ENCODE data around the gene SMOC1.

The SMOC1 gene

DNA sequence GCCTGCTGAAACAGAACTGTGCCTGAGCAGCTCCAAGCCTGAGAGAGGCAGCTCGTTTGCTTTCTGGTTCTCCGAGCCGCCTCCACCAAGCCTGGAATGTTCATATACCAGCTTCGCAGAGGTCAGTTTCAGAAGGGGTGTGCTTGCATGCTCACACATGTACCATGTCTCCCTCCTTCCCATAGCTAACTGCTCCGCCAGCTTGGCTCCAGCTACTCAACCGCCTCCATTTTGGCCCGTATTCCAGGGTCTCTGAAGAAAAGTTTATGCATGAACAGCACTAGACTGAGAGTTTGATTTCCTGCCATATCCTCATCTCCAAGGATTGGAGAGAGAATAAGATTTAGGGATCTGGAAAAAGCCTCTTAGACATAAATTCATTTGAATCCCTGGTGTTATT lies 103.7 kb downstream of the SMOC1 start:
- no peak for DNase-seq (ENCODE audit: low spot score)

DNA sequence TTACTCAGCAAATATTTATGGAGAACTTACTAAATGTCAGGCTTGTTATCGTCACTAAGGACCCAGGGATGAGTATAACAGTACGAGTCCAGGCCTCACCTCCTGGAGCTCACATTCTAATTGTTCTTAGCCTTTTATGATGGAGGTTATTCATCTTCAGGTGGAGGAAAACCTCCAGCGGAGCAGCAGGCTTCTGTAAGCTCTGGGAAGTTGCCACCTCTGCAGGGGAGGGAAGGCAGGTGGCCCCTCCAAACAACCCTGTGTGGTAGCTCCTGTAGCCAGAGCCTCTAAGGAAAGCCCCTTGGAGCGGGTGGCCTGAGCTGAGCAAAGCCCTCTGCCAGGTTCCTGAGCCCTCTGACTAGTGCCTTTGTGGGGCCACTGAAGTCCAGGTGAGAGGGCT lies 104.1 kb downstream of the SMOC1 start:
- DNase-seq (ENCODE audit: low spot score): no peak

DNA sequence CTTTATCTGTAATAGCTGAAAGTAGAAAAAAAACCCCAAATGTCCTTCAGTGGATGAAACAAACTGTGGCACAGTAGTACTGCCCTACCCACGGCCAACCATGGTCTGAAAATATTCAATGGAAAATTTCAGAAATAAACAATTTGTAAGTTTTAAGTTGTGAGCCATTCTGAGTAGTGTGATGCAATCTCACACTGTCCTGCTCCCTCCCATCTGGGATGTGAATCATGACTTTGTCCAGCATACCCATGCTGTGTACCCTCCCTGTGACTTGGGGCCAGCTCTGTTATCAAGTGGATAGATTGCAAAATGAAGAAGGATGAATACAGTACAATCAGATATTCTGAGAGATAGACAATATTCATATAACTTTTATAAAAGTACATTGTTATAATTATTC lies 106.2 kb downstream of the SMOC1 start:
- DNase-seq (ENCODE audit: low spot score): no peak

DNA sequence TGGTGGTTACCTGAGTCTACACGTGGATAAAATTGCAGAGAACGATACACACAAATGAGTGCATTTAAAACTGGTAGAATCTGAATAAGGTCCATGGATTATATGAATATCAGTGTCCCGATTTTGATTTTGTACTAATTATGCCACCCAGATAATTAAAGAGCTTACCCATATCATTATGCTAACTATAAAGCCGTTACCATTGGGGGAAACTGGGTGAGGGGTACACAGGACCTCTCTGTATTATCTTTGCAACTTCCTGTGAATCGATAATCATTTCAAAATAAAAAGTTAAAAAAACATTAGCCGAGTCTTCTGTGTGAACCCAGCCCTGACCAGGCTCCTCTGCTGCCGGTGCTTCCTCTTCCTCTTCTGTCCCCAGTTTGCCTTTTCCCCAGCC lies 107.1 kb downstream of the SMOC1 start:
- DNase-seq (ENCODE audit: low spot score): no peak

DNA sequence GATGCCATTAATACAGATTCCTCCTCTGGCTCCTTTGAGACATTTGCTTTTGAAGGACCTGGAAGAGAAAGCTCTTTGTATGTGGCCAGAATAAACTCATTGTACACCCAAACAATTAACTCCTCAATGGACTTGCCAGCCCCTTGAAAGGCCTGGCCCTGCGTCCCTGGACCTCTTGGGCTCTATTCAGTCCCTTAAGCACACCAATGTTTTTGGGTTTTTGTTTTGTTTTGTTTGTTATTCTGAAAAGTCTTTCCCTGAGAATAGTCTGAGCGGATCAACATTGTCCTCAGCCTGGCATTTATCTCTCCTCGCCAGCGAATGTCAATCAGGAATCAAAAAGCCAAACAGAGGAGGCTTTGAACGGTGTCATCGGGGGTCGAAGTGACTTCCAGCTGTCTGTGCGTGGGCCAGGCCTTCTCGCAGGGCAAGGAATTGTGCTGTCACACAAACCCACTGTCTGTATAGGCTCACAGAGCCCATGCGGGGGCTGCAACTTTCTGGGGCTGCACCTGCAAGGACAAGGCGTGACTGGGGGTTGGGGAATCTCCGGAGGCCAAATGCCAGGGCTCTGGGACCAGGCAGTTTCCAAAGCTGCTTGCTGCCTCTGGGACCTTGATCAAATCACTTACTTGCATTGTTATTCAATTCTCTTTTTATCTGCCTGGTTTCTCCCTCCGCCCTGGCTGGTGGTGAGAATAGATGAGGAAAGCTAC lies 108.3 kb downstream of the SMOC1 start:
- DNase-seq (ENCODE audit: low spot score): peak; percentile 73

DNA sequence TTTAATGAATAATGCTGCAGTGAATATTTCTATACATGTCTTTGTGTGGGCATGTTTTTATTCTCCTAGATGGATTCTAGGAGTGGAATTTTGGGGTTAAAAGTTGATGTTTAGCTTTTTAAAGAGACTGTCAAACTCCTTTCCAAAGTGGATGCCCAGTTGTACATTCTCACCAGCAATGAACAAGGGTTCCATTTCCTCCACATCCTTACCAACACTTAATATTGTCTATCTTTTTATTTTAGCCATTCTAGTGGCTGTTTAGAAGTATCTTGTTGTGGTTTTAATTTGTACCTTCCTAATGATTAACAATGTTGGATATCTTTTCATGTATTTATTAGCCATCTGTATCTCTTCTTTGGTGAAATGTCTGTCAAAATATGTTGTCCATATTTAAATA lies 109.8 kb downstream of the SMOC1 start:
- DNase-seq (ENCODE audit: low spot score): no peak

DNA sequence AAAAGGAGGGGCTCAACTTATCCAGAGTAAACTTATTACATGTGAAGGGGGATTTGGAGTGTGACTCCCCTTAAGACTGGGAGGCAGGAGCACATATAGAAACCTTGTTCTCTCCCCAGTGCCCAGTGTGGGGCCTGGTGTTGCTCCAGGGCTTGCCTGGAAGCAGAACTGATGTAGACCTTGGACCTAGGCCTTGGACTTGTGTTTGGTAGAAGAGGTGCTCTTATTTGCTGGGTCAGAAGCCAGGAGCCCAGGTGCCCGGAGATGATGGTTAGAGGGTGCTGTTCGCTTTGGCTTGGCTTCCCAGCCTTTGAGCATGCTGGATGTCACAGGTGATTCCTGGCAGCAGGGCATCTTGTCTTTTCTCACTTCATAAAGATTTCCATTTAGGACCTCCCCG lies 110.4 kb downstream of the SMOC1 start:
- DNase-seq (ENCODE audit: low spot score): no peak

DNA sequence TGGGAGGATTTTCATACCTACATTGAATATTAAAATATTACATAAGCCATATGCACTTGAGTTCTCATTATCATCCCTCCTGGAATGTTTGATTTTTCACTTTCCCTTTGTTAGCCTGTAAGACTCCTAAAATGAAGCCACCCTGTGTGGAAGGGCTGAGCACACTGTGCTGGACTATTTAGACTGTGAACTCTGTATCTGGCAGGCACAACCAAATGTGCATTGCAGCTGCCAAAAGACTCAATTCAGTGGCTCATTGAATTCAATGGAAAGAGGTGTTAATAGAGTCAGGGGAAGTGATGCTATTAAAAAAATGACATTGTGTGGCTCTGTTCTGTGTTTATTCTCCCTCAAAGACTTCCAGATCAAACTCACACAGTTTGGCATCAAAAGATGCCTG lies 111.1 kb downstream of the SMOC1 start:
- DNase-seq (ENCODE audit: low spot score): peak; percentile 65

DNA sequence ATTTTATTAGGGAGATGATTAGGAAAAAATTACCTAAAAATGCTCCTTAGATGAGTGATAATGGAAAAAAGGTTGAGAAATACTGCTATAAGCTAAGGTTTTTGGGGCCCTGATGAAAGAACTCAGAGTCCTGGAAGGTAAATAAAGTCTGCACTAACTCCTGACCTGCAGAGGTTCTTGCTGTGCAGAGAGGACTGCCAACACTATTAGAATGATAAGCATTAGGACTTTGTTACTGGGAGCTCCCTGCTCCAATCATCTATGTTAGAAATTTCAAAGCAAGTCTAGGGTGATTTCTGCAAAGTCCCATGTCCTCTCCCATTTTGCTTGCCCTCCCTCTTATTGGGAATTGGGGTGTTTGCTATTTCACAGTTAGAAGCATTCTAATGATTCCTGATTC lies 112.2 kb downstream of the SMOC1 start:
- no peak for DNase-seq (ENCODE audit: low spot score)

DNA sequence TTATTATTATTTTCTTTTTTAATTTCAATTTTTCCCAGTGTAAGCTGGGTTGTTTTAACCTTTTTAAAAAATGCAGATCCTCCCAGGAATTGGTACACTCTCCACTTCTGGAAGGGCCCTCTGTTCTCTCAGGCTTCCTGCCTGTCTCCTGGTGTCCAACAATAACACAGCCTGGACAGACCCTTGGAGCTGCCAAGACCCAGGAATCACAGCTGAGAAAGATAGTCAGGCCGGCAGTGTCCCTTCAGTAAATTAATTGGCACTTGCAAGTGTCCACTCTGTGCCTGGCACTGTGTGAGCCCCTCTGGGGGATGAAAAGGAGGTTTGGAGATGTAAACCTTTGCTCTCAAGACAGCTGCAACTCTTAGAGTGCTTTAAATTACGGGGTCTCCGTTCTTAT lies 113.3 kb downstream of the SMOC1 start:
- no peak for DNase-seq (ENCODE audit: low spot score)

DNA sequence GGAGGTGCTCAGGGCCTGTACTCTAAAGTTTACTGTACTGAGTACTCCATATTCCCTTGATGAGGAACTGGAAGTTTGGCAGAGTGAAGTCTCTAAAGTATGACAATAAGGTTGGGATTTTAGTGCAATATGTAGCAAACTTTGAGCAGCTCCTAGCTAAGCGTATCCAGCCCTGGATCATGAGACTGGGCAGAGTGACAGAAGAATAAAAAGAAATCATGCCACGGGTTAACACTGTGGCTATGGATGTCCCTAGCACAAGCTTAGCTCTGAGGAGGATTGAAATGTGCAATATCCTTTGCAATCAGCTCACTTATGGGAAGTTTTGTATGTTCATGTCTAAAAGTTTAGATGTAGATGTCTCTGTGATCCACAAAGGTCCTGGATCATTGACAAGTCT lies 114.1 kb downstream of the SMOC1 start:
- DNase-seq (ENCODE audit: low spot score): no peak

DNA sequence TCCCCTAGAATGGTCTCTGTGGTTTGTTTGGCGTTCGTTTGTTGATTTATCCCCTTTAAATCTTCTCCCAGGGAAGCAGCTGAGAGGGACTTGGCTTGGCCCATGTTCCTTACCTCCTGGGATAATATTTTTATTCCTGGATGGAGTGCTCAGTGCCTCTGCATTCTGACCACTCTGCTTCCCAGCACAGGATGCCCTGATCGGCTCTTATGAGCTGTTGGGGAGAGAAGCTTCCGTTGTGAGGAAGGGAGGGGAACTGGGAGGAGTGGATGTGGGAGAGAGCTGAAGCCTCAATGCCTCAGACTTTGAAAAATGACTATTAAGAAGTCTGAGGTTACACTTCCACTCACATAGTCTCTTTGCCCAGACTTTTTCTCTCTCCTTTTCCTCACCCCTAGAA lies 114.8 kb downstream of the SMOC1 start:
- DNase-seq (ENCODE audit: low spot score): no peak

DNA sequence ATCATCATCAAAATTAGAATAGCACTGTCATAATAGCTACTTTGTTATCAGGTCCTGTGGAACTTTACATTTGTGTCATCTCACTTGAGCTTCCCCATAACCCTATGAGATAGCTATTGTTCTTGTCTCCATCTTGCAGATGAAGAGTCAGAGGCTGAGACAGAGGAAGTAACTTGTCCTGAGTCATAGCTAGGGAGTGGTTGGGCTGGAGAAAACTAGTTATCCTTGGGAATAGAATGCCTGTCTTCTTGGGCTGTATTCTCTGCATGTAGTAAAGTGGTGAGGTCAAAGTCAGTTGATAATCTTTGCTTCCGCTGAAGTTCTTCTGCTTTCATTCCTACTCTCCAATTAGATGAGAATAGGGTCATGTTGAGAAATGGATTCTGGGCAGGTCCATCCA lies 117.0 kb downstream of the SMOC1 start:
- no peak for DNase-seq (ENCODE audit: low spot score)

DNA sequence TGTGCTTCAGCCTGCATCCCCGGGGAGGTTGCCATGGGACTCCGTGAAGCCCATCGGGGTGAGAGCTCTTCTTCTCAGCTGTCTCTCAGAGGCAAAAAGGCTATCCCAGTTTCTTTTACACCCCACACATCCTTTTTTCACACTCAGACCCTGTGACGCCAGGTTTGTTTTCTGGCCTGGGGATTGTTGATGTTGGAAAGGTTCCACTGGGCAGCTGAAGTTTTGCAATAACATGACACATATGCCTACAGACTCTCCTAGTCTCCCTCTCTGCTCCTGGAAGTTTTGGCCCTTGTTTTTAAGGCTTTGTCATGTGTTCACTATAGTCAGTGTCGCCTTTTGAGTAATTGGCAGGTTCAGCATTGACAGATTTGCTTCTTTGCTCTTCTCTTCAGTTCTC lies 118.6 kb downstream of the SMOC1 start:
- DNase-seq (ENCODE audit: low spot score): no peak

DNA sequence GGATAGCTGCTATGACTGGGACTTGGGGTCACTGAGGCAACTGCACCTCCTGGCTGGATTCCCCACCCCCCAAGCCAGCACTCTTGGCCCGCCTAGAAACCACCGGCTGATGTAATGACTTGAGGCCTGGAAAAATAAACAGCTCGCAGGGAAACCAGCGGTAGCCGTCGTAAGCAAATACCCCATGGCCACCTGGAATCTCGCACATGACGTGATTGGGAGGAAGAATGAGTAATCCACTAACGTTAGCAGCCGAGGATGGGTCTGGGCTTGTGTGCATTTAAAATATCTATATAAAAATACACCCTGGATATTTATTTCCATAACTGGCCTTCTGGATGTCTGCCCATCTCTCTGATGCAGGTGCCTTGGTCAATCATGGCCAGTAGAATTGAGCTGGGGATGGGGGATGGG lies 120.1 kb downstream of the SMOC1 start:
- DNase-seq (ENCODE audit: low spot score): no peak

DNA sequence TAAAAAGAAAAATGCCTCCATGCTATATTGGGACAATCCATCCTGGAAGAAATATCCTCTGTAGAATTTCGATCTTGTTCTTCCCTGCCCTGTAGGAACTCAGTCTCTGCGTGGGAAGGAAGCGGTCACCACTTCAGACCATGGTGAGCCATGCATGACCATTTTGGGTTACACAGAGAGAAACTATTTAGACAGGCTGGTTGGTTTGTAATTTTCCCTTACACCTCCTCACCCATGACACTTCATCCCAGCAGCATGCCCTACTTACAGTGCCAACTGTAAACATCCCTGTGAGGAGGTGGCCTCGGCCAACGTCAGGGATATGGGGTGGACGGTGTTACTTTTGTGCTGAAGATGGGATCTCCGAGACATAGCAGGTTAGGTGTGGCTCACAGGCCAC lies 121.4 kb downstream of the SMOC1 start:
- no peak for DNase-seq (ENCODE audit: low spot score)

DNA sequence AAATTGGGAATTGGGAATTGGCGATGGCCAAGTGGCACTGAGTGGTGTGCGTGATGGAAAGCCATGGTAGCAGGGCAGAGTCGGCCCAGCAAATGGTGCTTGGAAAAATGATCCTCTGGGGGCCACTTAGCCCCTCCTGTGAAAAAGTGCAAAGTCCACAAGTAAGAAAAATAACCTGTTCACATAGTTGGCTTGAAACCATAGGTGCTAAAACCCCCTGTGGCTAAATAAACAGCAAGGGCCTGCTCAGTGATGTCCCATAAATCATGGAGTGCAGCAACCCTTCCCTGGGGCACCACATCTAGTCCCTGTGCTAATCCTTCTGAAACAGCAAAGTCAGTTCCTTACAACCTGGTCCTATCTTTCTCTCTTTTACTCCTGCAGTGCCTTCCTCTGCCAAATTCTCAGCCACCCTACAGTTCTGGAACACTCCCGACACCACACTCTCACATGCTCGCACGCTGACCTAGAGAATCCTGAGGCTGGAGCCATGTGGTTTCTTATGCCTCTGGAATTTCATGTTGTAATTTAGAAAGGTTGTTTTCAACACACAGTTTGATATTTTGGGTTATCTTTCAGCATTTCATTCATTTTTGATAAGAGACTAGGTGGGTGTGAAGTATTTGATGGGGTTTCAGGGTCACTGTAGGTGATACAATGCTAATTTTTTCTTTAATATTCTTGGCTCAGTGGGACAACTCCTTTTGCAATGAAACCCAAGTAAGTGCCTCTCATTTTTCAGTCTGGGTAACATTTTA lies 123.6 kb downstream of the SMOC1 start:
- DNase-seq (ENCODE audit: low spot score): no peak

DNA sequence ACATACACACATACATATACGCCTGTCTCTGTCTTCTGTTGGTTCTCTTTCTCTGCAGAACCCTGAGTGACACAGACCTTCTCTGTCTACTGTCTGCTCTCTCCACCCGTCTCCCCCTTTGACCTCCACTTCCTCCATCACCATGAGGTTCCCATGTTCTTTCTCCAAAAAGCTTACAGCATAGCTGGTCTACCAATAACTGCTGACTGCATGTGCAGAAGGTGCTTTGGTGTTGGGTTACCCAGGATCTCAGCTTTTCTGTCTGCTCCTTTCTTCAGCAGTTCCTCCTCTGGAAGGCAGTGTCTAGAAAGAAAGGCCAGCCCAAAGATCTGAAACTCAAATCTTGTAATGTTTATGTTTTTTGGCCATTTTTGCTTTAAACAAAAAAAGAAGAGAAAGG lies 125.6 kb downstream of the SMOC1 start:
- no peak for DNase-seq (ENCODE audit: low spot score)

DNA sequence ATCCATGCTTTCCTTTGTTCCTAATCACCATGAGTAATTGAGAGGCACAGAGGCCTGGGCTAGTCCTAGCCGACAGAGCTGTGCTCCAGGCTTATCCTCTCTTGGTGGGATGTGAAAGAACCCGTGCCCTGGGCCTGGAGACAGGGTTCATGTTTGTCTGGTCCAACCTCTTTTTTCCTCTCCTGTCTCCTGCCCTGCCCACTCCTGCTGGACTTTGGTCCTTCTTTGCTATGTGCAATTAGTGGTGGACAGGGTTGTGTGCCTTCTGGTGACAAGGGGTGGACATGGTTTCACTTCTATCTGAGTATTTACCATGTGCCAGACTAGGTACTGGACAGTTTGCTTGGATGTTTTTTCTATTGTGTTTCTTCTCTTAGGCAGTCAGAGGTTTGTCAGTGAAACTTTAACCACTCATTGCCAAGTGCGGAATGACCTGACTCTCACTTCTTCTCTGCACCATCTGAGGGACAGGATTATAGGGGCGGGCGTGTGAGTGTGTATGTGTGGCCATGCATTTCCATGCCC lies 126.1 kb downstream of the SMOC1 start:
- no peak for DNase-seq (ENCODE audit: low spot score)

DNA sequence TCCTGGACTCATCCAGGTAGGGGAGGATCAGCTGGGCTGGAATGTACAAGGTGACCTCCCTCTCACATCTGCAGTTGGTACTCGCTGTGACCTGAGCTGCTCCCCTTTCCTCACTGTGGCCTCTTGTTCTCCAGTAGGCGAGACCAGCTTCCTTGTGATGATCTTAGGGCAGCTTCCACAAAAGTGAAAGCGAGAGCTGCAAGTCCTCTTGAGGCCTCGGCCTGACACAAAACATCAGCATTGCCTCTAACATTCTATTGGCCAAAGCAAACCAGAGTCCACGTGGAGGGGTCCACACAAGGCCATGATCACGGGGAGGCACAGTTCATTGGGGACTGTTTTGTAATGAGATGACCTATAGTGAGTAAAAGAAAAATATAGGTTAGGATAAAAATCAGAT lies 127.5 kb downstream of the SMOC1 start:
- no peak for DNase-seq (ENCODE audit: low spot score)

DNA sequence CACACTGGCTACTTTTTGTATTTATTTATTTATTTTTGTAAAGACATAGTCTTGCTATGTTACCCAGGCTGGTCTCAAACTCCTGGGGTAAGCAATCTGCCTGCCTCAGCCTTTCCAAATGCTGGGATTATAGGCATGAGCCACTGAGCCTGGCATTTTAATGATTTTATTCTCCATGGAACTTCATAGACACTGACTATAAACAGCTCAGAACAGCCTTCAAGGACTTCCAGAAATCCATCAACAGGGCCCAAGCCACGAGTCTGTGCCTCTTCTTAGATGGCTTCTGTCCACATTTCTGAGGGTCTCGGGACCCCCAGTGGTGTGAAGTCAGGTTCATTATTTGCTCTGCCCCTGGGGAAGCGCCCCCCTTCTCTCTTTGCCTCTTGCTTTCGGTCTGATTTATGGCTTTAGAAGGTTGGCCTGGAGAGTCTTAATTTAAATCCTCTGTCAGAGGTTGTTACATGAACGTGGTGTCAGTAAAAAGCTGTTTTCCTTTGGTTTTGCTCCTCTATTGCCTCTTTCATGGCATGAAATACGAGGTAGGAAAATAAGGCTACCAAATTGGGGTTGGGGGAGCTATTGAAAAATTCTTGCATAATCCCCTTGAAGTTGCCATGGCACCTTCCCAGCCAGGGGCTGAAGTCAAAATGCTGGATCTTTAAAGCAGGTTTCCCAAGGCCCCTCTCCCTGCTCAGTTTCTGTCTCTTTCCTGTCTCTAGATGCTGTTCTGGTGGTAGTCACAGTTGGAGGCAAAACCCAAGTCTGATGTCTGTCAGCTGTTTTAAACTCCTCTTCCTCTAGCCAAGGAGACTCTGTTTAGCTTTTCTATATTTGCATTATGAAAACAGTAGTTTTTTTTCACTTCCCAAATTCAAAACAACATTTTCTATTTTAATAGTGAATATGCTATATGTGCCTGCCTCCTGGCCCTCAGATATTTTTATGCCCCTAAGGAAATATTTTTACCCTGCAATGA lies 129.4 kb downstream of the SMOC1 start:
- DNase-seq (ENCODE audit: low spot score): no peak

DNA sequence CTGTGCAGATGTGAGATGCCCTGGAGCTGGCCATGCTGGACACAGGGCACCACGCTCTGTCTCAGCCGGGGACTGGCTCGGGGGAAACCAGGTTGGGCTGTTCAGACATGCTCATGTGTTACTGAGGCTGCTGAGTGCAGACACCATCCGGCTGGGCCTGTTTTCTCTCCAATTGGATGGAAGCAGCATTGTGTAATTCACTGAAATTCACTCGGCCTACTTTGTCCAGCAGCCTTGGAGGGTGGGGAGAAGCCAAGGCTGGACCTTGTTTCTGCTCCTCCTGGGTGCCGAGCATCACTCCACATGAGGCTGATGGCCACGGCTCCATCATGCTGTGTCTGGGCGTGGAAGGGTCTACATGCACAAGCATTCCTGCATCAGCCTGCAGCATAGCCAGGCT lies 130.7 kb downstream of the SMOC1 start:
- DNase-seq (ENCODE audit: low spot score): no peak
